Esophagus squamous epithelium (tissue), 5 donors: ENCODE results near the gene PLG. TPM values are rescaled to one million over a fixed set of nuclear protein-coding genes. Genes with fewer than 3 reads are reported as not detected.

Source experiments
- DNase-seq: peaks from one replicate; lab custom pipeline; 2025; lab: John Stamatoyannopoulos, UW
- H3K27ac ChIP-seq, 4 donors: fragments of 200-600 bp; sonication (generic); one replicate each; pipeline ENCODE4 v1.5.1; 2016 to 2019; ENCODE audit warnings: mild to moderate bottlenecking in 1 of 4
- H3K27me3 ChIP-seq, 4 donors: fragments of 200-600 bp; sonication (generic); 1 replicate in 3 of 4; 2 replicates in 1 of 4; pipeline versions ENCODE4 v1.5.1 to v1.6.0; 2017 to 2021; ENCODE audit warnings: antibody characterized with exemption in 1 of 4
- H3K36me3 ChIP-seq, 3 donors: fragments of 200-600 bp; sonication (generic); one replicate each; pipeline ENCODE4 v1.5.1; 2016 to 2019
- H3K4me1 ChIP-seq, 3 donors: fragments of 200-600 bp; sonication (generic); one replicate each; pipeline ENCODE4 v1.5.1; 2017 to 2019
- H3K4me3 ChIP-seq, 4 donors: fragments of 200-600 bp; sonication (generic); 1 replicate in 3 of 4; 2 replicates in 1 of 4; pipeline ENCODE4 v1.5.1; 2016 to 2019; ENCODE audit warnings: mild to moderate bottlenecking in 2 of 4, moderate library complexity in 1 of 4
- H3K9me3 ChIP-seq, 3 donors: fragments of 200-600 bp; sonication (generic); one replicate each; pipeline ENCODE4 v1.5.1; 2016 to 2019
- POLR2A ChIP-seq, 4 donors: fragments of 450-650 bp; IDR thresholded peaks; one replicate each; pipeline ENCODE4 v1.6.1; 2017; ENCODE audit warnings: antibody characterized with exemption in 4 of 4, mild to moderate bottlenecking in 4 of 4, moderate library complexity in 3 of 4
- WGBS, 2 donors: methylation state at CpG; one replicate each; pipeline ENCODE4 v1.1.5; 2018; 5-methylcytosine and 5-hydroxymethylcytosine counted together
- intact Hi-C: fragments of 100-400 bp; cut with DNase I; formaldehyde crosslinking; loops from one replicate; pipeline ENCODE4 v1.15.0; 2022
- total RNA-seq, 4 donors: library from RNA; depleted of rRNA; stranded (reverse); fragments of >200 nt; gene quantifications; one replicate each; pipeline ENCODE4 v1.1.0, GENCODE V29; 2016
- TF ChIP-seq, protein P1 (sequence below), 6 experiments: fragments of 450-650 bp in 4 of 6; fragments of 200-600 bp in 2 of 6; sonication (generic) in 2 of 6; IDR thresholded peaks; one replicate each; pipeline ENCODE4 v1.5.1; 2016 to 2019; ENCODE audit warnings: antibody characterized with exemption in 6 of 6, mild to moderate bottlenecking in 4 of 6, moderate library complexity in 4 of 6
- donor health status: DM: yes; HTN: yes; CAD: no.

The PLG gene
- total RNA-seq, 4 donors from 2014 or later, result not detected

DNA sequence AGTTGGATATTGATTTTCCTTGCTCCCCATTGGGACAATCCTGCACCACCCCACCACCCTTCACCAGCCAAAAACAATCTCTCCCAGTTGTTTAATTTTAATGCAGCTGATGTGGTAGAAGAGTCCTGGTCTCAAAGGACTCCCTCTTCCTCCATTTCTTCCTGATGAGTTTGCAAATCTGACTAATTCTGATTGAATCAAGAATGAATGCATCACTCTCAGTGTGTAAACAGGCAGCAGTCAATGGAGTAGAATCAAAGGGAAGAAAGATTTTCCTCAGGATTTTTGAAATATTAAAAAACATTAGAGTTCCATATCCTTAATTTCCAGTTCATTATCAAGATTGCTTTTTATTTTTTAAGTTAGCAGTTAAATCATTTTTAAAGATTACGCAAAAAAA is 54.0 kb downstream of the PLG start:
- 84 to 94% methylated on average over 1 of the region's 1 CpG for WGBS, 2 donors
- intact Hi-C loops, result no loop called here
- H3K36me3 ChIP-seq, result no peaks in the 10 kb centered on the region
- H3K9me3 ChIP-seq, result no peaks in the 10 kb centered on the region
- H3K4me1 ChIP-seq, result no peaks in the 10 kb centered on the region
- H3K27ac ChIP-seq, result no peak overlapping the region
- TF ChIP-seq, protein P1, sequence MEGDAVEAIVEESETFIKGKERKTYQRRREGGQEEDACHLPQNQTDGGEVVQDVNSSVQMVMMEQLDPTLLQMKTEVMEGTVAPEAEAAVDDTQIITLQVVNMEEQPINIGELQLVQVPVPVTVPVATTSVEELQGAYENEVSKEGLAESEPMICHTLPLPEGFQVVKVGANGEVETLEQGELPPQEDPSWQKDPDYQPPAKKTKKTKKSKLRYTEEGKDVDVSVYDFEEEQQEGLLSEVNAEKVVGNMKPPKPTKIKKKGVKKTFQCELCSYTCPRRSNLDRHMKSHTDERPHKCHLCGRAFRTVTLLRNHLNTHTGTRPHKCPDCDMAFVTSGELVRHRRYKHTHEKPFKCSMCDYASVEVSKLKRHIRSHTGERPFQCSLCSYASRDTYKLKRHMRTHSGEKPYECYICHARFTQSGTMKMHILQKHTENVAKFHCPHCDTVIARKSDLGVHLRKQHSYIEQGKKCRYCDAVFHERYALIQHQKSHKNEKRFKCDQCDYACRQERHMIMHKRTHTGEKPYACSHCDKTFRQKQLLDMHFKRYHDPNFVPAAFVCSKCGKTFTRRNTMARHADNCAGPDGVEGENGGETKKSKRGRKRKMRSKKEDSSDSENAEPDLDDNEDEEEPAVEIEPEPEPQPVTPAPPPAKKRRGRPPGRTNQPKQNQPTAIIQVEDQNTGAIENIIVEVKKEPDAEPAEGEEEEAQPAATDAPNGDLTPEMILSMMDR (IDR thresholded peaks at IDR 0.05), result no peak
- no peak for TF ChIP-seq POLR2A (IDR thresholded peaks at IDR 0.05)
- H3K27me3 ChIP-seq, result peaks cover 0 to 20% (median 0%) of the 10 kb centered on the region in 4 donors
- H3K4me3 ChIP-seq, result no peak overlapping the region
- no peak for DNase-seq

DNA sequence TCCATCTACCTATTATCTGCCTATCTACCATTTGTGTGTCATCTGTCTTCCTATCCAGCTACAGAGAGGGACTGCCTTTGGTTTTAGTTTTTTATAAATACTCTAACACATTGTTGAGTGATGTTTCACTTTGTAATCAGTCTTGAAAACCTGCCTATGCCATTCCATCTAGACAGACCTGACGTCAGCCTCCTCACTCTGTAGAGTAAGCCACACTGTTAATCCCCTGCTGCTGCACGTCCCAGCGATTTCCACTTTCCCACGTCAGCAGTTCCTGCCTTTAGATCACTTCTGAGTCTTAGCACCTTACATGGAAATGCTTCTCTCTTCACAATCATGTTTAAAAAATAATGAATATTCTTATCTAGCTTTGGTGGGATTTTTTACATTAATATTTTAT is 54.8 kb downstream of the PLG start:
- WGBS, 2 donors, result 53 to 67% methylated on average over 4 of the region's 4 CpGs
- no peak for TF ChIP-seq POLR2A (IDR thresholded peaks at IDR 0.05)
- TF ChIP-seq, protein P1 (IDR thresholded peaks at IDR 0.05), result no peak
- no peak for DNase-seq
- H3K27me3 ChIP-seq, result peaks cover 0 to 14% (median 0%) of the 10 kb centered on the region in 4 donors
- no peak overlapping the region for H3K4me3 ChIP-seq
- H3K27ac ChIP-seq, result no peak overlapping the region
- H3K36me3 ChIP-seq, result no peaks in the 10 kb centered on the region
- no peaks in the 10 kb centered on the region for H3K4me1 ChIP-seq
- no peaks in the 10 kb centered on the region for H3K9me3 ChIP-seq
- intact Hi-C loops, result no loop called here

- intact Hi-C loops, result no loop called here
- peaks cover 6 to 17% (median 9%) of the 10 kb centered on the region in 3 donors for H3K4me1 ChIP-seq
- no peak for DNase-seq
- 81 to 90% methylated on average over 5 of the region's 5 CpGs for WGBS, 2 donors
- H3K27me3 ChIP-seq, result peaks cover 0 to 10% (median 0%) of the 10 kb centered on the region in 4 donors
- H3K36me3 ChIP-seq, result no peaks in the 10 kb centered on the region
- TF ChIP-seq, protein P1 (IDR thresholded peaks at IDR 0.05), result no peak
- TF ChIP-seq POLR2A (IDR thresholded peaks at IDR 0.05), result no peak
- H3K27ac ChIP-seq, result no peak overlapping the region
- H3K4me3 ChIP-seq, result no peak overlapping the region
- no peaks in the 10 kb centered on the region for H3K9me3 ChIP-seq
These were observed 62.8 kb downstream of the PLG start for GRCh38 chr6:160764847-160765246.

DNA sequence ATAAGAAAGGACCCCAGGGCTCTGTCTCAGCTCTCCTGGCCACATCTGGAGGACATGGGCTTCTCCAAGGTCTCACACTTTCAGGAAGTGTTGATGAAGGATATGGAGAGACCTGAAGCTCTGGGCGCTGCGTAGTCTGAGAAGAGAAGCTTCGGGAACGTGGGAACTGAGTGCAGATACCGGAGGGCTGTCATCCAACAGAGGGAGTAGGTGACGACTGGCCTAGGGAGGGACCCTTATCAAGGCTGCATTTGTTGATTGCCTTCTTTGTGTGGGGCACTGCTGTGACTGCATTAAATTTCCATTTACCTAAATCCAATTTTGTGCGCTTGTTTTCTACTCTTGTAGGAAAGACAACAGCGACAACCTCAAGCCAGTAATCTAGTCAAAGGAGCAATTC is 63.4 kb downstream of the PLG start:
- intact Hi-C loops, result no loop called here
- Histone ChIP-seq H3K9me3 (no peaks in the 10 kb centered on the region), H3K36me3 (no peaks in the 10 kb centered on the region), H3K4me1 (peaks cover 6 to 17% (median 9%) of the 10 kb centered on the region in 3 donors), H3K27ac (no peak overlapping the region), H3K27me3 (peaks cover 0 to 10% (median 0%) of the 10 kb centered on the region in 4 donors), H3K4me3 (no peak overlapping the region)
- no peak for TF ChIP-seq POLR2A (IDR thresholded peaks at IDR 0.05)
- DNase-seq, result no peak
- WGBS, 2 donors, result 93 to 97% methylated on average over 5 to 8 of the region's 8 CpGs

GRCh38 chr6:160766657-160766988 is 64.6 kb downstream of the PLG start:
- no peak for DNase-seq
- Histone ChIP-seq H3K27ac (no peak overlapping the region), H3K36me3 (no peaks in the 10 kb centered on the region), H3K4me3 (peak overlapping the region; percentile 46 to 77 (median 52)), H3K9me3 (no peaks in the 10 kb centered on the region), H3K4me1 (peaks cover 6 to 17% (median 9%) of the 10 kb centered on the region in 3 donors), H3K27me3 (peaks cover 0 to 10% (median 0%) of the 10 kb centered on the region in 4 donors)
- intact Hi-C loops, result no loop called here
- TF ChIP-seq, protein P1 (IDR thresholded peaks at IDR 0.05), result no peak
- no peak for TF ChIP-seq POLR2A (IDR thresholded peaks at IDR 0.05)
- WGBS, 2 donors, result 34 to 41% methylated on average over 4 of the region's 7 CpGs
